GM21381 (cell line): Measurements from ENCODE around the gene KLRB1.
"Not testable (repeated sequence)": the region's sequence is repeated elsewhere in the genome, so short reads cannot be mapped to it uniquely, and the experiment has no call there.

Experiments
- ATAC-seq: cut with Tn5 transposase; IDR thresholded peaks from one replicate; pipeline ENCODE4 v1.9.1; 2021; ENCODE audit warnings: mild to moderate bottlenecking, moderate library complexity; ENCODE audit not compliant: unreplicated experiment

KLRB1 gene

DNA sequence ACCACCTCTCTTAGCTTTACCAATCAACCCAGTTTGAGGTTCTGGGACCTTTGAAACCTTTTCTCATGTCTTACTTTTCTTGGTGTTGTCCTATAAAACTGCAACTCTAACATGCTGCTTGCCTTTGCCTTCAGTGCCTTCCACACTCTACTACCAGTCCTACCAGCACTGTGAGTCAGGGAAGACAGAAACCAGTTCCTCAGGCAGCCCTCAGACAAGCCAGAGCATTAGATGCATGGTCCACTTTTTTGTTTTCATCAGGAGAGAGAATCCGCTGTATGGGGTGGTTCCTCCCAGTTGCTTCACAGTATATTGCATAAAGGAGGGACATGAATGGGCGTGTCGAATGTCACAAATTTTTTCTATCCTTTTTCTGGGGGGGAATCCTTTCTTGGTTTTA is 17.3 kb upstream of the KLRB1 start:
- no peak for ATAC-seq

DNA sequence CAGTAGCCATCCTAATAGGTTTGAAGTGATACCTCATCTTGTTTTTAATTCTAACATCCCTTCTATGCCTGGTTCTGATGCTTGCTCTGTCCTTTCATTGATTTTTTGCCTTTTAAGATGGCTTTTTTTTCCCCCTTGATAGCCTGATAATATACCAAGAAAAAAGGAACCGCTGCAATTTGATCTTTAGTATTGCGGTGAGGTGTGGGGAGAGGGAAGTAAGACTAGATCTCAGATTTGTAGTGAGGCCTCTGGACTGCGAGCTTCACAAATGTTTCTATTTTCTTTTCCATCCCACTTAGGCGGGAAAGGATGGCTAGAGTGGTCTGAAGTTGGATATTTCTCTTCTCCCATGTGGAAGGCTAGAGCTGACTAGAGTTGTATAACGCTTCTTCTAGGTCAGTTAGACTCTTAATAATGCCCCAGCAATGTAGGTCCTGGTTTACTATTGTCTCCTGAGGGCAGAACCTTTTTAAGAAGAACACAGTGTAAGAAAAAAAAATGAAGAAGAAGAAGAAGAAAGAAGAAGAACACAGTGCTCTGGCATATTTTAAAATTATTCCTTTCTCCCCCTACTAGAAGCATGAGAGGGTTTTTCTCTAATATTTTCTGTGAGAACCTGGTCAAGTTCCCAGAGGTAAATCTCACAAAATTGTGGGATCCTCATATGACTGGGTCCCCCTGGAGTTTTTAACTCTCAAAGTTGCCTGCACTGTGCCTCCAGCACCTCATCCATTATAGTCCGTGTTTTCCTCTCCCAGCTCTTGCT is 11.9 kb upstream of the KLRB1 start:
- no peak for ATAC-seq

DNA sequence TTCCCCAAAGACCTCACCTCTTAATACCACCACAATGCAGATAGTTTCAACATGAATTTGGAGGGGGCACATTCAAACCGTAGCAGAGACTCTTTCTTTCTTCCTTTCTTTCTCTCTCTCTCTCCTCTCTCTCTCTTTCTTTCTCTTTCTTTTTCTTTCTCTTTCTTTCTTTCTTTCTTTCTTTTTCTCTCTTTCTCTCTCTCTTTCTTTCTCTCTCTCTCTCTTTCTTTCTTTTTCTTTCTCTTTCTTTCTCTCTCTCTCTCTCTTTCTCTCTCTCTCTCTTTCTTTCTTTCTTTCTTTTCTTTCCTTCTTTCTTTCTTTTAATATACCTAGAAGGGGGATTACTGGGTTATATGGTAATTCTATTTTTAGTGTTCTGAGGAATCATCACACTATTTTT is 11.2 kb upstream of the KLRB1 start:
- ATAC-seq, result not testable (repeated sequence)

DNA sequence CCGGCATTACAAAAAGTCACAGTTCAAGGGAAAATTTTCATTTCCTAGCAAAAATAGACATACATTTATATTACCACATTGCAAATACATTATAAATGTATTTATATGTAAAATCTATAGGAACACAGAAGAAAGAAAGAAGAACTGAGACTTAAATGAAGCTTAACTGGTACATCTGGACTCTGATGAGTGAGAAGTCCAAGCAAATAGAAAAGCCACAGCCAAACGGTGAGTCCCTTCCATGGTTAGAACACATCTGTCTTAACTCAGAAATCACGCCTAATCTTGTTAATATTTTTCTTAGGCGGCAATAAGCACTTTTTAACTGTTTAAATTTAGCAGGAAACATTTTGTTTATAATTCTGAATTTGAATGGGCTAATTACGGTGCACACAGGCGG is 9.4 kb upstream of the KLRB1 start:
- no peak for ATAC-seq

DNA sequence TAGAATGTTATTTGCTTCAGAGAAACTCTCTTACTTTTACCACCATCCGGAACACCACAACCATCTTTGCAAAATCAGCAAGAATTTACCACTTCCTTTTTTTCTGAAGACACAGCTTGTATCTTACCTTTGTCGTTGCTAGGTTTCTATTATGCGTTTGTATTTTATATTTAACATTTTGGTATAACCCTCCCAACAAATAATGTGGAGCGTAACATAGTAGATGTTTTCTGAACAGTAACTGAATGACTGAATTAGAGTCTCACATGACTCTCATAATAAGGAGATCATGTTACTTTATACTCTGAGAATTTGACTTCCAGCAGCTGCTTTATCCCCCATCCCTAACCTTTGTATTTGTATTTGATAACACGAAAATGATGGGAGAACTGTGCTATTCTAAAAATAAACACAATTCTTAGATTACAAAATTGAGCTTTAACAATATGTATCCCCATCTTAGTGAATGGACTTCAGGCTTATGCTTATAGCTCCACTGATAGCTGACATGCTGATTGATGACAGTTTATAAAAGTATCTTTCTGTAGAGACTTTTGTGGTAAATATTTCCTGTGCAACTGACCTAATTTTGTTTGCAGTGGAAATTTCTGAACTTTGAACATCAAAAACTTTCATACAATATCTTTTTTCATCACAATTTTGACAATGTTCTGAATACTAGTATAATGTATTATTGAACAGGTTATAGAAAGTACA is 7.9 kb upstream of the KLRB1 start:
- peak; percentile 48 for ATAC-seq

DNA sequence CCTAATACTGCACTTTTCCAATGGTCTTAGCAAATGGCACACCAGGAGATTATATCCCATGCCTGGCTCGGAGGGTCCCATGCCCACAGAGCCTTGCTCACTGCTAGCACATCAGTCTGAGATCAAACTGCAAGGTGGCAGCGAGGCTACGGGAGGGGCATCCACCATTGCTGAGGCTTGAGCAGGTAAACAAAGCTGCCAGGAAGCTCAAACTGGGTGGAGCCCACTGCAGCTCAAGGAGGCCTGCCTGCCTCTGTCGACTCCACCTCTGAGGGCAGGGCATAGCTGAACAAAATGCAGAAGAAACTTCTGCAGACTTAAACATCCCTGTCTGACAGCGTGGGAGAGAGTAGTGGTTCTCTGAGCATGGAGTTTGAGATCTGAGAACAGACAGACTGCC is 2.9 kb upstream of the KLRB1 start:
- not testable (repeated sequence) for ATAC-seq

DNA sequence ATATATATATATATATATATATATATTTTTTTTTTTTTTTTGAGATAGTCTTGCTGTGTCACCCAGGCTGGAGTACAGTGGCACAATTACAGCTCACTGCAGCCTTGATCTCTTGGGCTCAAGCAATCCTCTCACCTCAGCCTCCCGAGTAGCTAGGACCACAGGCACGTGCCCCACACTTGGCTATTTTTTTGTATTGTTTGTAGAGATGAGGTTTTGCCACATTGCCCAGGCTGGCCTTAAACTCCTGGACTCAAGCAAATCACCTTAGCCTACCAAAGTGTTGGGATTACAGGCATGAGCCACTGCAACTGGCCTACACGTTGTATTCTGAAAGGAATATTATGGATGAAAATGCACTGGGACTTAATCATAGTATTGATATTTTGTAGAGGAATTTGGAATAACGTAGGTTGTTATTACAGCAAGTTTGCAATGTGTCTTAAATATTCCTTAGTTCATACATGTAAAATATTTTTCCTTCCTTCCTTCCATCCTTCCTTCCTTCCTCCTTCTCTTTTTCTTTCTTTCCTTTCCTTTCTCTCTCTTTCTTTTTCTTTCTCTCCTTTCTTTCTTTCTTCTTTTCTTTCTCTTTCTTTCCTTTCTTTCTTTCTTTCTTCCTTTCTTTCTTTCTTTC is 862 bp downstream of the KLRB1 start:
- no peak for ATAC-seq

DNA sequence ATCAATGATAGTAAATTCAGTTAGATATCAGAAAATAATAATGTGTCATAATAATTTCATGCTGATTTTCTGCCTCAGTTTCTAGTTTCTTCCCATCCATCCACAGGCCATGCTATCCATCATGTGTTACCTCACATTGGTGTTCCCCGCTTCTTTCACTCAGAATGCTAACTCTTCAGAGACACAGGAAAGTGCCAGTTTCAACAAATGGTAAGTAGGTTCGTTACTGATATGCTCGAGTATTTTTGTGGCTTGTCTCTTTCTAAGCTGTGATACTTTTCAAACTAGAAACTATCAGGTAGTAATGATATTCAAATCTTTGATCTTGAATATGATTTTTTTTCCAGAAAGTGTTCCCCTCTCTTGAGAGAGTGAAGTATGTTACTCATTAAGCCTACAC is 1.5 kb downstream of the KLRB1 start:
- ATAC-seq, result no peak

DNA sequence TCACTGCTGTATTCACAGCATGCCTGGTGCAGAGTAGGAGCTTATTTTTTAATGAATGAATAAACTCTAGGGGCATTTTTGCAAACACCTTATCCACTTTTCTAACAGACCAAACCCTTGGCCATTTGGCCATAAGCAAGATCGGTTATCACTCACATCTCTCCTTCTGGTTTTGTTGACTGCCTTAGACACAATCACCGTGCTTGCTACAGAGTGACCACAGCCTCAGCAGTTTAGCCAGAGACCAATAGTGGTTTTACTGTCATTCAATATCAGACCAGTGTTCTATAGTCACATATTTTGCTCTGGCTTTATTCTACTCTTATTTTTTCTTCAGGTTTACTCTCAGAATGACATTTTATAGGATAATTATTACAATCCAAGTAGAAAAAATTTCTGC is 2.2 kb downstream of the KLRB1 start:
- ATAC-seq, result no peak

DNA sequence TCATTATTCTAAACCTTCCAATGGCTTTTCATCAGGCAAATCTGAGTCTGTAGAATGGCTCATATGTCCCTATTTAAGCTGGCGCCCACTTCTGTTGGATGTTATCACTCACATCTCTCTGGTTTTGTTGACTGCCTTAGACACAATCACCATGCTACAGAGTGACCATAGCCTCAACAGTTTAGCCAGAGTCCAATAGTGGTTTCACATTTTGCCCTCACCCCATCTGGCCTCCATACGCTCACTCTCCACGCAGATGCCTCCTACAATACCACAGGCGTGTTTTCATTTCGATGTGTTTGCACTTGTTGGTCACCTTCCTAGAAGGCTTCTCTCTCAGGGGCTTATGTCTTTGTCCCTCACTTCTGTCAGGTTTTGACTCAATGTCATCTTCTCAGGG is 3.4 kb downstream of the KLRB1 start:
- no peak for ATAC-seq

DNA sequence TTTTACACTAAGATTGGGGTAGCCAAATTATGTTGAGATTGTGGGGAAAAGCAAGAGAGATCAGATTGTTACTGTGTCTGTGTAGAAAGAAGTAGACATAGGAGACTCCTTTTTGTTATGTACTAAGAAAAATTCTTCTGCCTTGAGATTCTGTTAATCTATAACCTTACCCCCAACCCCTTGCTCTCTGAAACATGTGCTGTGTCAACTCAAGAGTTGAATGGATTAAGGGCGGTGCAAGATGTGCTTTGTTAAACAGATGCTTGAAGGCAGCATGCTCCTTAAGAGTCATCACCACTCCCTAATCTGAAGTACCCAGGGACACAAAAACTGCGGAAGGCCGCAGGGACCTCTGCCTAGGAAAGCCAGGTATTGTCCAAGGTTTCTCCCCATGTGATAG is 7.3 kb downstream of the KLRB1 start:
- ATAC-seq, result not testable (repeated sequence)

DNA sequence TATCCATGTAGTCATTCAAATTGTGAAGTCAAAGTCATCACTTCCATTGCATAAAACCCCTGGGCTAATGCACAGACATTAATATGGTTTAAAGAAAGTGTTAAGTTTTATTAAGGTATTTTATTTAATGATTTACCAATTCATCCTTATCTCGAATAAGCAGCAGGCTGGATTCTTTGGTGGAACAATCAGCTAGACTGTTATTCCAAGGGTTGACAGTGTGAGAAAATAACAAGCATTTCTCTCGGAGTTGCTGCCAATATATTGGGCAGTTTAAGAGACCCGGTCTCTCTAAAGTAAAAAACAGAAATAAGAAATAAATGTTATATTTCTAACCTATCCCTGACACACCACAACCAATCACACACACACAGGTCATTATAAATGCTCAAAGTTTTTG is 9.4 kb downstream of the KLRB1 start:
- ATAC-seq, result no peak

DNA sequence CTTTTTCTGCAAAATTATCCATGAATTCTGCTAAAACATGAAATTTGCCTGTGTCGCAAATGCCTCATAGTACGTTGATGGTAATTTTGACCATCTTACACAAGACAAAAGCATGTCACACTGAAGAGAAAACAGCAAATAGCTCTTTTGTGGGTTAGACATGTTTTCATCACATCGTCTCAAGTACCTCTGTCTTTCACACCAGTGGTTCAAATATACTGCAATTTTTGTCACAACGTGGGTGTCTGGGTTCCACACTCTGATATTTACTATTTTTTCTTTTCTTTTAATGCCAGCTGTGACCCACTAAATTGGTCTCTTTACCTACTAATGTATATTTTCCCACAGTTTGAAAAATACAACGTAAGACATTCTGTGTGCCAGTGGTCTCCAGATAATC is 10.4 kb downstream of the KLRB1 start:
- ATAC-seq, result no peak

DNA sequence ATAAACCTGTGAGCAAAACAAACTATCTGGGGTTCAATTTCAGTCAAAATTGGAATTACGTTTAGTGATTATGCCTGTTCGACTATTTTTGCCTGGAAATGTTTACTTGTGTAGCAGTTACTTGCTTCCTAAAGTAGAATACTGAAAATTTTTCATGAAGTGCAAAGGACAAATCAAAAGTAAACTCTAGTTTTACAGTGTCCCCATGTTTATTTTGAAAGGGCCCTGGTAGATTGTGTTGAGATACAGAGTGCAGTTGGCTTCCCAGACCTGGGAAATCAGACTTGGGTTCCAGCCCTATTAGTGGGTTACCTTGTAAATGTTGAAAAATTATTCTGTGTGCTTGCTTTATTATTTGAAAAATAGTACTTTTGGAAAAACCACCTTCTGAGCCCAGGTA is 17.3 kb downstream of the KLRB1 start:
- ATAC-seq, result no peak

DNA sequence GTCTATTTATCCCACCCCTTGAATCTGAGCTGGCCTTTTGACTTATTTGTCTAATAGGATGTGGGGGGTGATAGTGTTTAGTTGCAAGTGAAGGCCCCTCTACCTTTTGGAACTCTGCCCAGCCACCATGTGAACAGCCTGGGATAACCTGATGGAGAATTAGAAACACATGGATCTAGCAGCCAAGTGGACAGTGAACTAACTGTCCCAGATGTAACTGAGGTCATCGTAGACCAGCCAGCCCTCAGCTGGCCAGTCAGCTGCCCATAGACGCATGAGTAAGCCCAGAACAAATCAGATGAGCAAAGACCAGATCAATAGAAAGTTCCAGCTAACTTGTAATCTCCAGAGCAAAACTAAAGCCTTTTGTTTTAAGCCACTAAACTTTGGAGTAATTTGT is 19.0 kb downstream of the KLRB1 start:
- ATAC-seq, result no peak

DNA sequence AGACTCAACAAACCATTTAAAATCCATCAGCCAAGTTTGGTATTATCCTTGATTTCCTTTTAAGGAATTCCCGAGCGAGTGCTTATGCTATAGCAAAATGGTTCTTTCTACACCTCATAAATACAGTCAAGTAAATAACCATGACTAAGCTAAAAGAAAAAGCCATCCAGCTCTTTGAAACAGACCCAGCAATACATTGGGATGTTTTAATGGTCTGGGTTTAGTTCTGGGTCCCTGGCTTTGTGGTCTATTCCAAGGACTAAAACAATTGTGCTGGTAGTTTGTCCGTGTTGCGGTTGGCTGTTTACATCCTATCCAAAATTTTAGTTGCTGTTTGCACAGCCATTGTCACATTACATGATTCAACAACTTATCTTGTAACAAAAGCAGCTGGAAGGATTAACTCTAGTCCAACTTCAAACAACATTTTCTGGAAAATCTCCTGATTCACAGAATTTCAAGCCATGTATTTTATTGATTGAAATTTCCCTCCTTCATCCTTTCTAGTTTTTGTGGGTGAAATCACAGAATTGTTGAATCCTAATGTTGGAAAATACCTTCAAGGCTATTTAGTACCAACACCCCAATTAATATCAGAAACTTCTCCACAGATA is 19.6 kb downstream of the KLRB1 start:
- ATAC-seq, result no peak

DNA sequence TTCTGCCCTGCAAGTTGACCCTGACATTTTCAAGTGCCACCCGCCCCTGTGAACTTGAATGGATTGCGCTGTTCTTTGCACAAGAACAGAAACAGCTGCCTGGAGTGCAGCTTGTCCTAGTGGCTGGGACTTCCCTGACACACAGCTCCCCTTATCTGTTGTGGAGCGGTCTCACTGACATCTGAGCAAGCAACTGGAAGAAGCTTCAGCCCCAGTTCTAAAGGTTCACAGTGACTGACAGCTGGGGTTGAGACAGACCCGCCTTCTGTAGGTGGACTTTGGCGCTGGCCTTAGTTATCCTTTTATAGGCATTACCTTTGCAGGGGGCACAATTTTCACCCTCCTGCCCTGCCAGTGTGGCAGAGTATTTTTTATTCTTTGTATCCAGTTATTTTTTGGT is 30.0 kb downstream of the KLRB1 start:
- not testable (repeated sequence) for ATAC-seq

DNA sequence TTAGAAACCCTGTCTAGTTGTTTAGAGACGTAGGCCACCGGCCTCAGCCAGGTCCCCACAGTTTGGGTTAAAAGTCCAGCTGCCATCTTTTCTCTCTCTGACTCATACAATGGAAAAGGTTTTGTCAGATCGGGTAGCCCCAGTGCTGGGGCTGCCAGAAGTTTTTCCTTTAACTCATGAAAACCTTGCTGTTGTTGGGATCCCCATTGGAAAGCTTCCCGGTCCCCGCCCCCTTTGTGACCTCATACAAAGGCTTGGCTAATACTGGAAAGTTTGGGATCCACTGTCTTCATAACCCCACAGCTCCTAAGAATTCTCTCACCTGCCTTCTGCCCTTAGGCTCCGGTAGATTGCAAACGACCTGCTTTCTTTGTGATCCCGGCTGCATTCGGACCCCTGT is 40.6 kb downstream of the KLRB1 start:
- ATAC-seq, result not testable (repeated sequence)

DNA sequence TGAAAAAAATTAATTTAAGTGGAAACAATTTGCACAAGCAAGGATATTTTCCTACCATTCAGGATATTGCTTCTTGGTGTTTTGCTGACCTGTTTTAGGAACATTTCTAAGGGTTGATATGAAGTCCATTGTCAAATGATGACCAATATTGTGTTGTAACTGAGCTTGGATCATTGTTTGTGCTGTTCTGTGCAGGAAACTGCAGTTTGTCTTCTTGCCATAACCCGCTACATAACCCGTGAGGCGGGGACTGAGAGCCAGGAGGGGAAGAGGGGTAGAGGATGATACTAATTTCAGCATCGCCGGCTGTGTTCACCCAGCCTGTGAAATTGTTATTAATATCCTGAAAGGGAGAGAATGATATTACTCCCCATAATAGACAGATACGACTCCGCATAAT is 41.6 kb downstream of the KLRB1 start:
- not testable (repeated sequence) for ATAC-seq

DNA sequence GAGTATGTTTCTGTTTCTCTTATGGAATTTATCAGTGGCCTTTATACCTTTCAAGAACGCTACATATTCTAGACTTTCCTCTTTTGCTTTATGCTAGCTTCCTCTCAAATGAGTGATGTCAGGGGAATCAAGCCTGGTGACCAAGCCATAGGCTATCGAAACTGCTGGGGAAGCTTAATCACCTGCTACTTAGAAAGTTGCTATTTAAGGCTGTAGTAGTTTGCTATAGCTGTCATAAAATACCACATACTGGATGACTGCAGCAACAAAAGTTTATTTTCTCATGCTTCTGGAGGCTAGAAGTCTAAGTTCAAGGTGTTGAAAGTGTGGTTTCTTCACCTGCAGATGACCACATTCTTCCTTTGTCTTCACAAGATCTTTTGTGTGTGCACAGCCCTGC is 43.3 kb downstream of the KLRB1 start:
- not testable (repeated sequence) for ATAC-seq

DNA sequence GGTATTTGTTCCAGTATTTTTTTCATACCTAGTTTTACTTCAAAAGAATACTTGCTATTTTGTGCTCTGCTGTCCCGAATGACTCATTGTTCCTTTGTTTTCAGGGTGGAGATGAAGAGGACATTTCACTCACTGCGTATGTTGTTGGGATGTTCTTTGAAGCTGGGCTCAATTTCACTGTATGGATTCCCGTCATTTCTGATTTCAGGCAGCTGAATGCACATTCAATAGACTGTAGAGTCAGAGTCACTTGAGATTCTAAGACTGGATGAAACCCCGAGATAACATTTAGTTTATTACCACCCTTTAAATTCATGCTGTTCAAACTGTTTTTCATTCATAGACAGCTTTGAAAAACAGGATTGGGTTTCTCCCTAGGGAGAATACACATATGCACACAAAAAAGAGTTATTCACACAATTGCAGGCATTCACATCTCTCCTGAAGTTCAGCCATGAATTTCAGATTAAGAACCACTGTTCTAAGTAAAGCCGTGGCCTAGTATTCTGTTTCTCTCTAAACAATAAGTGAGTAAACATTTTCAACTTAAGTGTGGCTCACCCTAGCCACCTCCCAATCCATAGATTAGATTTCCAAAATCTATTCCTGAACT is 44.8 kb downstream of the KLRB1 start:
- ATAC-seq, result not testable (repeated sequence)
